Measurements from ENCODE around the gene TPD52L1.
A peak's percentile ranks its signal among the peaks of the same experiment; 100 is the strongest.

Gene TPD52L1

DNA sequence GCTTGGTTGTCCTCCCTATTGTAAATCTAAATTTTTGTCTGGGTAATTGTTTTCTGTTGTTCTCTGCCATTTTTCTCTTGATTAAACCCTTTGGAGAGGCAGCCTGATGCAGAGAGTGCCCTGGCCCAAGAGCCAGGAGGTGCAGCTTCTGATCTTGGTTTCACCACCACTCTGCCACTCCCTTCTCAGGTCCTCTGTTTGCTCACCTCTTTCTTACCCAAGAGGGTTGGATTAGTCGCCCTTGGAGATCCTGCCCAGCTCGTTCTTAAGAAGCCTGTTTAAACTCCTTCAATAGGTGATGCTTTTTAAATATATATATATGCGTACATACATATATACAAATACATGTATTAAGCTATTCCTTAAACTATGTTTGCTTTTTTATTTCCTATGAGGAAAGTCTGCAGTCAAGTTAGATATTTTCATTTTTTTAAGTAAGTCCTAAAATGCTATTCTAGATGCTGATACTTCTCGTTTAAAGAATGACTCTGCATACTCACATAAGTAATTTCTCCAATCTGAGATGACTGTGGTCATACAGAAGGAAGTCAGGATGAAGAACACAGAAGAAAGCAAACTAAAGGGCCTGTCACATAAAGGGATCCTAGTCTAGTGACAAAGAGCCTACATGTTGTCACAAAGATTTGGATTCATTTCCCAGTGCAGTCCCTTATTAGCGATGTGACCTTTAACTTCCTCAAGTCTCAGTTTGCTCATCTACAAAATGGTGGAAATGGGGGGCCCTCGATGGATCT lies 19.9 kb downstream of the TPD52L1 start:
- no peak for DNase-seq (ENCODE audit: low read depth)
- no peak overlapping the region for H3K4me3 ChIP-seq (ENCODE audit: low read length)
- TF ChIP-seq, protein P1, sequence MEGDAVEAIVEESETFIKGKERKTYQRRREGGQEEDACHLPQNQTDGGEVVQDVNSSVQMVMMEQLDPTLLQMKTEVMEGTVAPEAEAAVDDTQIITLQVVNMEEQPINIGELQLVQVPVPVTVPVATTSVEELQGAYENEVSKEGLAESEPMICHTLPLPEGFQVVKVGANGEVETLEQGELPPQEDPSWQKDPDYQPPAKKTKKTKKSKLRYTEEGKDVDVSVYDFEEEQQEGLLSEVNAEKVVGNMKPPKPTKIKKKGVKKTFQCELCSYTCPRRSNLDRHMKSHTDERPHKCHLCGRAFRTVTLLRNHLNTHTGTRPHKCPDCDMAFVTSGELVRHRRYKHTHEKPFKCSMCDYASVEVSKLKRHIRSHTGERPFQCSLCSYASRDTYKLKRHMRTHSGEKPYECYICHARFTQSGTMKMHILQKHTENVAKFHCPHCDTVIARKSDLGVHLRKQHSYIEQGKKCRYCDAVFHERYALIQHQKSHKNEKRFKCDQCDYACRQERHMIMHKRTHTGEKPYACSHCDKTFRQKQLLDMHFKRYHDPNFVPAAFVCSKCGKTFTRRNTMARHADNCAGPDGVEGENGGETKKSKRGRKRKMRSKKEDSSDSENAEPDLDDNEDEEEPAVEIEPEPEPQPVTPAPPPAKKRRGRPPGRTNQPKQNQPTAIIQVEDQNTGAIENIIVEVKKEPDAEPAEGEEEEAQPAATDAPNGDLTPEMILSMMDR (conservative IDR thresholded peaks at IDR 0.05; ENCODE audit: low read length) = no peak

DNA sequence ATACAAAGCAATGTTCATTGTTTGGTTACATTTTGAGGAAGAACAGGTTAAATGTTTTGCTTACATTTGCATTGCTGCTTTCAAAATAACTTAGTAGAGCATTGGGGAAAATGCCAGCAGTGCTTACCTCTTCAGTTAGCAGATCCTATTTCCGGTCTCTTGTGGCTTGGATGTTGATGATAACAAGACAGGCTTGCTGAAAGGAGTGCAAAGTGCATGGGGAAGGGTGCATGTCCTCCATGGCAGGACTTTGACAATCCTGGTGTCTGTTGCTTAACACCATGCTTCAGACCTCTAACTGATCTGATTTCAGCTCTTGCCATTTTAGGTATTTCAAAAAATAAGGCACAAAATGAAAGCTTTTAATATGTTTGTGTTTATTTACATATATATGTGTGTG lies 21.1 kb downstream of the TPD52L1 start:
- H3K4me3 ChIP-seq (ENCODE audit: low read length) = no peak overlapping the region
- TF ChIP-seq, protein P1 (conservative IDR thresholded peaks at IDR 0.05; ENCODE audit: low read length) = no peak
- no peak for DNase-seq (ENCODE audit: low read depth)

DNA sequence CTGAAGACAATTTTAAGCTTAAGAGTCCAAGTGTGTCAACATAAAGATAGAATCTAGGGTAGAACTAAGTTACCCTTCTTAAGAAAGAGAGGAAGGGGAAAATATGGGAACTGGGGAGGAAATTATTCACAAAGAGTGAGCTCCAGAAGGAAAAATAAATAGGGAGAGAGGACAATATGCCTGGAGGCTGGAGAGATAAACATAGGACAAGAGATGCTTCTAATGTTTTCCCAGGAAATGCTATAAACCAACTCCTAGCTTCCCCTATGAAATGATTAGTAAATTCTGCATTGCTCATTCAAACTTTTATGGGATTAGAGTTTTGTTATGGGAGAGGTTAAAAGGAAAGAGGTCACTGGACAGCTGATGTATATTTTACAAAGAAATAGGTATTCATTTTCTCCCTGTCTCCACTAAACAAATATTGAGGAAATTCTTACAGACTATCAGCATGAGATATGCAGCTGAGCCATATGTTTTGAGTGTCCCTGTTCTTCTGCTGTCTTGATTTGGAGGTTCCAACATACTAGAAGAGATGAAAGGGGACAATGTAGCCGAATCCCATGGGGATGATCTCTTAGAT lies 22.0 kb downstream of the TPD52L1 start:
- no peak for DNase-seq (ENCODE audit: low read depth)
- TF ChIP-seq, protein P1 (conservative IDR thresholded peaks at IDR 0.05; ENCODE audit: low read length) = no peak
- H3K4me3 ChIP-seq (ENCODE audit: low read length) = no peak overlapping the region

DNA sequence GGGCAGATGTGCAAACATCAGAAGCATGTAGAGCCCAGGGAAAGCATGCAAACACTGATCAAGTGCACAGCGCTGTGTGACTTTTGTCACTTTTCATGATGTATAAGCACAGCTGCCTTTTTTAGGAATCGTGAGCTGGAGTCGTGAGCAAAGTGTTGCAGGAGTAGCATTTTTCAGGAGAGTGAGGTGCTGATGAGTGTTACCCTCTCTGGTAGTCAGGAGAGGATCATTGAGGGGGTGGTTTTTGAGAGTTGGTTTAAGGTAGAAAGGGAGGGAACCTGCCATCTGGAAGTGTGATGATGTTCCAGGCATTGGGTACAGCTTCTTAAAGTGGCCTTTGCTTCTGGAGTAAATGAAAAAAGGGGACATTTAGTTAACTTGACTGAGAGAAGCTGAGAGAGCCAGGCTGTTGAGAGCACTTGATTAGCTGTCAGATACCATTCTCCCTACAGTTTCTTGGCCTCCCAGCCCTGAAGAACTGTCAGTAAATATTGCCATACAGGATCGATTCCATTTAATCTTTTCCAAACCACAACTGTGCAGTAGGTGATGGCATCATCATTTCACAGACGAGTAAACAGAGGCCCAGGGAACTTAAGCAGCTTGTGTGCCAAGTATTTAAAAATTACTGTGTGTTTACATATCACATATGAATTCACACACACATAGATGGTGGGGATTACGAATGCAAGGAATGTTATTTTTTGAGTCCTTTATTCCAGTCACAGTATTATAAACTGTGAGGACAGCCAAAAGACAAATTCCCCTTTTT lies 28.9 kb downstream of the TPD52L1 start:
- no peak overlapping the region for H3K4me3 ChIP-seq (ENCODE audit: low read length)
- DNase-seq (ENCODE audit: low read depth) = no peak

DNA sequence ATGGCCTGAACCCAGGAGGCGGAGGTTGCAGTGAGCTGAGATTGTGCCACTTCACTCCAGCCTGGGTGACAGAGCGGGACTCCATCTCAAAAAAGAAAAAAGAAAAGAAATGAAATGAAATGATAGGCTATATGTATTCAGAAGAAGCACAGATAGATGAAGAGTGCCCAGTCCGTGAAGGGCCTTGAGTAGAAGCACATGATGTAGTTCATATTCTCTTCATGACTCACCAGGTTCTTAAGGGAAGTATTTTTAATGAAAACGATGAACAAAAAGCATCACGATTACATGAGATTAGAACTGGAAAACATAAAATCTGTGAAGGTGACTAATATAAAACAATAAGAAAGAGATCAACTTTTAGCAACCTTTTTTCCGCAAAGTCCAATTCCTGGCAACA lies 29.8 kb downstream of the TPD52L1 start:
- no peak overlapping the region for H3K4me3 ChIP-seq (ENCODE audit: low read length)
- TF ChIP-seq, protein P1 (conservative IDR thresholded peaks at IDR 0.05; ENCODE audit: low read length) = no peak
- no peak for DNase-seq (ENCODE audit: low read depth)

More for the DNA sequence above, 28.9 kb downstream of the TPD52L1 start:
- TF ChIP-seq, protein P1 (conservative IDR thresholded peaks at IDR 0.05; ENCODE audit: low read length) = no peak

DNA sequence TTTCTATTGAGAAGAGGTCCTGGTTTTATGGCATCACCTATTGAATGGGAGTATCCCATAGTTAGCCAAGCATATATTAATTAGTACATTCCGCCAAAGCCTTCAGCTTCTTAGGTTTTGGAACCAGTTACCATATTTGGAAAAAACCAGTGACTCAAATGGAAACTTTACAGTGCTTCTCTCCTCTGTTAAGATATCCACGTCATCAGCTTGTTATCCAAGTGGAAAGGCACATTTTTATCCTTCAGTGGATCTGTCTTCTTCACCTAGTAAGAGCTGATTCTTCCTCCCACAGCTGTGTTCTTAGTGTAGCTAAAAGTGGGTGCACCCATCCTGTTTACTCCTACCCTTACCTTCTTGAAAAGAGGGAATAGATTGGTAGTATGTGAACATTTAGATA lies 34.5 kb downstream of the TPD52L1 start:
- peak; percentile 30 for DNase-seq (ENCODE audit: low read depth)
- TF ChIP-seq, protein P1 (conservative IDR thresholded peaks at IDR 0.05; ENCODE audit: low read length) = no peak
- H3K4me3 ChIP-seq (ENCODE audit: low read length) = no peak overlapping the region
